Measurements from ENCODE around the gene HOMER1.

DNA sequence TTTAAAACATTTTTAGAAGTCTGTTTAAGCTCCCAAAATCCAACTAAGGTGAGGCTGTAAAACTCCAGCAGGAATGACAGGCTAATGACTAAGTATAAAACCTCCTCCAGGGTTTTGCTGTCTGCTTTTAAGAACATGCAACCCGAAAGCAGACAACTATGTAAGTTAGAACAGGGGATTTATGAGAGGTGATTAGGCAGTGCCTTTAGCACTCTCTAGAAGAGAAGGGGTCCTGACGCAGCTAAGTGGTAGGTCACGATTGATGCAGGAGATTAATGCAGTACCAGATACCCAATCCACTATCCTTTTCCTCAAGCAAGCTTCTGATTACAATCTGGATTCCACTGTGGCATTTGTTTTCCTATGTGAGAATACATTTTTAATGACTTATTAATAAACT lies 25.9 kb downstream of the HOMER1 start:
- TF ChIP-seq, protein P1, sequence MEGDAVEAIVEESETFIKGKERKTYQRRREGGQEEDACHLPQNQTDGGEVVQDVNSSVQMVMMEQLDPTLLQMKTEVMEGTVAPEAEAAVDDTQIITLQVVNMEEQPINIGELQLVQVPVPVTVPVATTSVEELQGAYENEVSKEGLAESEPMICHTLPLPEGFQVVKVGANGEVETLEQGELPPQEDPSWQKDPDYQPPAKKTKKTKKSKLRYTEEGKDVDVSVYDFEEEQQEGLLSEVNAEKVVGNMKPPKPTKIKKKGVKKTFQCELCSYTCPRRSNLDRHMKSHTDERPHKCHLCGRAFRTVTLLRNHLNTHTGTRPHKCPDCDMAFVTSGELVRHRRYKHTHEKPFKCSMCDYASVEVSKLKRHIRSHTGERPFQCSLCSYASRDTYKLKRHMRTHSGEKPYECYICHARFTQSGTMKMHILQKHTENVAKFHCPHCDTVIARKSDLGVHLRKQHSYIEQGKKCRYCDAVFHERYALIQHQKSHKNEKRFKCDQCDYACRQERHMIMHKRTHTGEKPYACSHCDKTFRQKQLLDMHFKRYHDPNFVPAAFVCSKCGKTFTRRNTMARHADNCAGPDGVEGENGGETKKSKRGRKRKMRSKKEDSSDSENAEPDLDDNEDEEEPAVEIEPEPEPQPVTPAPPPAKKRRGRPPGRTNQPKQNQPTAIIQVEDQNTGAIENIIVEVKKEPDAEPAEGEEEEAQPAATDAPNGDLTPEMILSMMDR (IDR thresholded peaks at IDR 0.05; ENCODE audit: insufficient read depth, low read length, poor library complexity, severe bottlenecking) = no peak
- TF ChIP-seq EZH2phosphoT487 (conservative IDR thresholded peaks at IDR 0.05; ENCODE audit: low read length) = no peak

All from SU-DHL-6 (cell line).